ENCODE data around the gene TLN1.

TLN1 gene

GRCh38 chr9:35732185-35732799 lies at the start of gene TLN1, which contains the start of gene CREB3:
TSS of gene TLN1 (minus strand) at chr9:35732195. CDS start at chr9:35725694, 6,501 bp downstream.
TSS of gene CREB3 (plus strand) at chr9:35732666. CDS start at chr9:35732773, 107 bp downstream.
- DNase-seq = peak; percentile 65

GRCh38 chr9:35781066-35781465 lies 49.1 kb upstream of the TLN1 start:
- no peak for DNase-seq

- no peak for DNase-seq
These were observed 46.5 kb upstream of the TLN1 start for GRCh38 chr9:35778496-35778895.

GRCh38 chr9:35776018-35776417 lies 44.0 kb upstream of the TLN1 start:
- no peak for DNase-seq

GRCh38 chr9:35774907-35775635 lies 43.1 kb upstream of the TLN1 start:
- no peak for DNase-seq

- no peak for DNase-seq
These were observed 39.9 kb upstream of the TLN1 start for GRCh38 chr9:35771943-35772342.

GRCh38 chr9:35771534-35771933 lies 39.5 kb upstream of the TLN1 start:
- DNase-seq = no peak

- no peak for DNase-seq
These were observed 39.1 kb upstream of the TLN1 start for GRCh38 chr9:35771075-35771433.

GRCh38 chr9:35769763-35770162 lies 37.8 kb upstream of the TLN1 start:
- no peak for DNase-seq

GRCh38 chr9:35767458-35767857 lies 35.5 kb upstream of the TLN1 start:
- no peak for DNase-seq

- no peak for DNase-seq
These were observed 35.0 kb upstream of the TLN1 start for GRCh38 chr9:35766997-35767396.

GRCh38 chr9:35763803-35764202 lies 31.8 kb upstream of the TLN1 start:
- no peak for DNase-seq

GRCh38 chr9:35763181-35763580 lies 31.2 kb upstream of the TLN1 start:
- DNase-seq = no peak

GRCh38 chr9:35760651-35761050 lies 28.7 kb upstream of the TLN1 start:
- no peak for DNase-seq

GRCh38 chr9:35759795-35760194 lies 27.8 kb upstream of the TLN1 start:
- DNase-seq = no peak

GRCh38 chr9:35758475-35759050 lies 26.6 kb upstream of the TLN1 start:
- no peak for DNase-seq

GRCh38 chr9:35757892-35758275 lies 25.9 kb upstream of the TLN1 start:
- no peak for DNase-seq

- no peak for DNase-seq
These were observed 25.4 kb upstream of the TLN1 start for GRCh38 chr9:35757226-35757891.

- no peak for DNase-seq
These were observed 24.6 kb upstream of the TLN1 start for GRCh38 chr9:35756275-35757225.

GRCh38 chr9:35755071-35755470 lies 23.1 kb upstream of the TLN1 start:
- no peak for DNase-seq

GRCh38 chr9:35754264-35754663 lies 22.3 kb upstream of the TLN1 start, which contains the start of gene MSMP:
TSS of gene MSMP (minus strand) at chr9:35754276. CDS start at chr9:35754129, 147 bp downstream.
- DNase-seq = no peak

- DNase-seq = no peak
These were observed 21.5 kb upstream of the TLN1 start for GRCh38 chr9:35753466-35753865.

- no peak for DNase-seq
These were observed 18.2 kb upstream of the TLN1 start for GRCh38 chr9:35750256-35750531.
